Measurements from ENCODE around the gene GHRL. TPM values are rescaled to one million over a fixed set of nuclear protein-coding genes. Genes with fewer than 3 reads are reported as not detected.

Gene GHRL
- total RNA-seq, 2 experiments from 2014 or later, result 1.1 to 3.2 TPM

GRCh38 chr3:10305331-10305902 is 12.7 kb upstream of the GHRL start:
- CTCF ChIA-PET, result no interaction called here
- Histone ChIP-seq H3K4me3 (ENCODE audit: low read length) (no peak overlapping the region), H3K27ac (ENCODE audit: low read depth in 1 of 2, low read length in 2 of 2) (no peak overlapping the region), H3K36me3 (ENCODE audit: insufficient read depth, low read length) (peaks cover 86% of the 10 kb centered on the region), H3K9me3 (ENCODE audit: control insufficient read depth in 1 of 2, insufficient read depth in 1 of 2, low read length in 2 of 2) (no peaks in the 10 kb centered on the region), H3K27me3 (ENCODE audit: control insufficient read depth in 1 of 2, insufficient read depth in 2 of 2, low read length in 2 of 2) (no peaks in the 10 kb centered on the region), H3K4me1 (ENCODE audit: insufficient read depth, low read length) (no peaks in the 10 kb centered on the region)
- POLR2A ChIA-PET, result no interaction called here
- H3K9me3 Mint-ChIP-seq, result no peaks in the 10 kb centered on the region
- ATAC-seq (ENCODE audit: poor library complexity), result no peak
- peaks cover 91% of the 10 kb centered on the region for H3K36me3 Mint-ChIP-seq (ENCODE audit: low read depth)
- H3K27ac Mint-ChIP-seq, result no peak overlapping the region
- intact Hi-C loops (cut with DNase I, micrococcal nuclease), result no loop called here
- H3K4me3 Mint-ChIP-seq, result no peak overlapping the region
- TF ChIP-seq CTCF (IDR thresholded peaks at IDR 0.05), result no peak
- DNase-seq, result no peak
- no peaks in the 10 kb centered on the region for H3K27me3 Mint-ChIP-seq
- no peaks in the 10 kb centered on the region for H3K4me1 Mint-ChIP-seq (ENCODE audit: low read depth)

GRCh38 chr3:10304905-10305304 is 12.2 kb upstream of the GHRL start:
- Mint-ChIP-seq H3K36me3 (ENCODE audit: low read depth) (peaks cover 88% of the 10 kb centered on the region), H3K4me3 (no peak overlapping the region)

GRCh38 chr3:10303785-10304184 is 11.0 kb upstream of the GHRL start:
- Mint-ChIP-seq H3K9me3 (no peaks in the 10 kb centered on the region), H3K36me3 (ENCODE audit: low read depth) (peaks cover 91% of the 10 kb centered on the region), H3K27me3 (no peaks in the 10 kb centered on the region), H3K27ac (no peak overlapping the region), H3K4me3 (no peak overlapping the region), H3K4me1 (ENCODE audit: low read depth) (peaks cover 8% of the 10 kb centered on the region)
- ChIA-PET CTCF (no interaction called here), POLR2A (no interaction called here)
- Histone ChIP-seq H3K9me3 (ENCODE audit: control insufficient read depth in 1 of 2, insufficient read depth in 1 of 2, low read length in 2 of 2) (no peaks in the 10 kb centered on the region), H3K27me3 (ENCODE audit: control insufficient read depth in 1 of 2, insufficient read depth in 2 of 2, low read length in 2 of 2) (no peaks in the 10 kb centered on the region), H3K36me3 (ENCODE audit: insufficient read depth, low read length) (peaks cover 83% of the 10 kb centered on the region), H3K27ac (ENCODE audit: low read depth in 1 of 2, low read length in 2 of 2) (no peak overlapping the region), H3K4me3 (ENCODE audit: low read length) (no peak overlapping the region), H3K4me1 (ENCODE audit: insufficient read depth, low read length) (peaks cover 5% of the 10 kb centered on the region)
- DNase-seq, result no peak
- intact Hi-C loops (cut with DNase I, micrococcal nuclease), result no loop called here
- no peak for ATAC-seq (ENCODE audit: poor library complexity)
- TF ChIP-seq CTCF (IDR thresholded peaks at IDR 0.05), result no peak

More at GRCh38 chr3:10304905-10305304, 12.2 kb upstream of the GHRL start:
- Mint-ChIP-seq H3K27me3 (no peaks in the 10 kb centered on the region), H3K9me3 (no peaks in the 10 kb centered on the region), H3K4me1 (ENCODE audit: low read depth) (no peaks in the 10 kb centered on the region), H3K27ac (no peak overlapping the region)
- Histone ChIP-seq H3K4me3 (ENCODE audit: low read length) (no peak overlapping the region), H3K4me1 (ENCODE audit: insufficient read depth, low read length) (no peaks in the 10 kb centered on the region), H3K27me3 (ENCODE audit: control insufficient read depth in 1 of 2, insufficient read depth in 2 of 2, low read length in 2 of 2) (no peaks in the 10 kb centered on the region), H3K9me3 (ENCODE audit: control insufficient read depth in 1 of 2, insufficient read depth in 1 of 2, low read length in 2 of 2) (no peaks in the 10 kb centered on the region), H3K36me3 (ENCODE audit: insufficient read depth, low read length) (peaks cover 87% of the 10 kb centered on the region), H3K27ac (ENCODE audit: low read depth in 1 of 2, low read length in 2 of 2) (no peak overlapping the region)
- CTCF ChIA-PET, result no interaction called here
- ATAC-seq (ENCODE audit: poor library complexity) (no peak), DNase-seq (no peak)
- POLR2A ChIA-PET, result no interaction called here
- intact Hi-C loops (cut with DNase I, micrococcal nuclease), result no loop called here
- no peak for TF ChIP-seq CTCF (IDR thresholded peaks at IDR 0.05)
